Measurements from ENCODE around the gene SLC9A3.
A peak's percentile ranks its signal among the peaks of the same experiment; 100 is the strongest.

The SLC9A3 gene

GRCh38 chr5:457195-457961 lies 66.9 kb downstream of the SLC9A3 start:
- no peak for DNase-seq

- DNase-seq: no peak
These were observed 67.7 kb downstream of the SLC9A3 start for GRCh38 chr5:456351-457194.

GRCh38 chr5:455806-456205 lies 68.4 kb downstream of the SLC9A3 start:
- DNase-seq: no peak

GRCh38 chr5:454936-455335 lies 69.3 kb downstream of the SLC9A3 start:
- DNase-seq: no peak

GRCh38 chr5:453725-454481 lies 70.3 kb downstream of the SLC9A3 start:
- DNase-seq: no peak

- DNase-seq: no peak
These were observed 71.1 kb downstream of the SLC9A3 start for GRCh38 chr5:452978-453710.

- DNase-seq: no peak
These were observed 72.4 kb downstream of the SLC9A3 start for GRCh38 chr5:451587-452458.

- no peak for DNase-seq
These were observed 75.1 kb downstream of the SLC9A3 start for GRCh38 chr5:449151-449550.

- DNase-seq: no peak
These were observed 75.5 kb downstream of the SLC9A3 start for GRCh38 chr5:448766-449090.

GRCh38 chr5:448061-448765 lies 76.0 kb downstream of the SLC9A3 start:
- no peak for DNase-seq

GRCh38 chr5:447501-447900 lies 76.7 kb downstream of the SLC9A3 start:
- DNase-seq: no peak

- peak in 1 of 2 experiments; percentile 33 for DNase-seq
These were observed 77.4 kb downstream of the SLC9A3 start for GRCh38 chr5:446883-447263.

- no peak for DNase-seq
These were observed 78.0 kb downstream of the SLC9A3 start for GRCh38 chr5:446066-446882.

- DNase-seq: no peak
These were observed 78.7 kb downstream of the SLC9A3 start for GRCh38 chr5:445591-445990.

- no peak for DNase-seq
These were observed 80.0 kb downstream of the SLC9A3 start for GRCh38 chr5:444226-444625.

- peak in 1 of 2 experiments; percentile 53 for DNase-seq
These were observed 80.8 kb downstream of the SLC9A3 start for GRCh38 chr5:443239-444151.

GRCh38 chr5:442335-443238 lies 81.7 kb downstream of the SLC9A3 start, which contains the start of gene EXOC3:
Gene EXOC3, plus strand, starts transcription at chr5:443176. Its CDS starts 3,030 bp downstream, at chr5:446206.
- DNase-seq: peak; percentile 79 to 86

GRCh38 chr5:441996-442334 lies 82.3 kb downstream of the SLC9A3 start:
- no peak for DNase-seq
